K562 (cell line): ENCODE measurements around the gene KIF9. TPM values are rescaled to one million over a fixed set of nuclear protein-coding genes. Genes with fewer than 3 reads are reported as not detected.
A peak's percentile ranks its signal among the peaks of the same experiment; 100 is the strongest.

Source experiments
- ATAC-seq: fragments of 200-7000 bp; cut with Tn5 transposase; 3 replicates; pipeline ENCODE4 v1.9.1; 2020; ENCODE audit warnings: moderate library complexity
- BruUV-seq: library from RNA; stranded (reverse); fragments of 400-500 nt; replicated peaks from 2 replicates; lab custom pipeline; 2021; lab: Mats Ljungman, UMichigan
- CTCF ChIA-PET: fragments of 300-600 bp; formaldehyde crosslinking; extraction: SDS; loops from one replicate; lab custom pipeline; 2021; ENCODE audit warnings: low intra/inter-chr PET ratio; lab: Yijun Ruan, JAX
- POLR2A ChIA-PET: fragments of 300-600, 350-650 bp; sonication (Branson Sonifier 250); formaldehyde crosslinking; extraction: SDS; loops from one replicate; lab custom pipeline; 2021; ENCODE audit warnings: antibody characterized with exemption, inconsistent platforms; lab: Yijun Ruan, JAX
- DNase-seq, 4 experiments: peaks; one replicate each; pipeline versions ENCODE4 v3.0.0 to v3.0.0-alpha.2; 2011 to 2018; ENCODE audit warnings: low spot score in 3 of 4, mixed read lengths in 3 of 4; ENCODE audit errors: extremely low read depth in 1 of 4
- FAIRE-seq: peaks from 2 replicates; lab custom pipeline; 2011; peaks lifted over from hg19 to GRCh38; lab: Jason Lieb, UNC
- H2AFZ ChIP-seq: 2 replicates; pipeline ENCODE4 v1.6.0; 2011; ENCODE audit warnings: low read depth, low read length, control low read depth, inconsistent platforms
- H3K27ac ChIP-seq: fragments of 200-600 bp; 3 replicates; pipeline ENCODE4 v1.8.0; 2011; ENCODE audit warnings: low read depth, mild to moderate bottlenecking, control low read depth, inconsistent platforms, low read length, moderate library complexity, mixed read lengths; ENCODE audit errors: extremely low read depth
- H3K27me3 ChIP-seq, 2 experiments: fragments of 300-600 bp in 1 of 2; 2 replicates in 1 of 2; 3 replicates in 1 of 2; pipeline versions ENCODE4 v1.6.0 to v1.8.0; 2011; ENCODE audit warnings: inconsistent platforms in 2 of 2, low read length in 2 of 2, mild to moderate bottlenecking in 1 of 2, mixed read lengths in 1 of 2, moderate library complexity in 1 of 2; ENCODE audit not compliant: control insufficient read depth in 2 of 2, insufficient read depth in 2 of 2
- H3K36me3 ChIP-seq: fragments of 300-600 bp; 3 replicates; pipeline ENCODE4 v1.8.0; 2011; ENCODE audit warnings: mild to moderate bottlenecking, low read length, inconsistent platforms; ENCODE audit not compliant: control insufficient read depth, insufficient read depth
- H3K4me1 ChIP-seq, 2 experiments: fragments of 200-600 bp in 1 of 2; replicated peaks in 1 of 2; 2 replicates in 1 of 2; 3 replicates in 1 of 2; pipeline versions ENCODE4 v1.5.1 to v1.8.0; 2011; ENCODE audit warnings: inconsistent platforms in 2 of 2, low read length in 2 of 2, mild to moderate bottlenecking in 1 of 2, mixed read lengths in 1 of 2, moderate library complexity in 1 of 2; ENCODE audit not compliant: control insufficient read depth in 2 of 2, insufficient read depth in 2 of 2
- H3K4me2 ChIP-seq: 2 replicates; pipeline ENCODE4 v1.6.1; 2011; ENCODE audit warnings: low read length, control low read depth, inconsistent platforms, mixed read lengths; ENCODE audit not compliant: insufficient read depth
- H3K4me3 ChIP-seq: fragments of 200-600 bp; sonication (generic), shearing (Covaris generic); 2 replicates; pipeline ENCODE4 v1.5.1; 2016; ENCODE audit warnings: control low read depth, inconsistent platforms
- H3K79me2 ChIP-seq: fragments of 200-600 bp; 3 replicates; pipeline ENCODE4 v1.8.0; 2011; ENCODE audit warnings: low read length, inconsistent platforms; ENCODE audit not compliant: control insufficient read depth, insufficient read depth
- H3K9ac ChIP-seq, 2 experiments: 2 replicates each; pipeline versions ENCODE4 v1.6.0 to v1.6.1; 2011; ENCODE audit warnings: low read depth in 2 of 2, low read length in 2 of 2, control low read depth in 1 of 2, inconsistent platforms in 1 of 2, mild to moderate bottlenecking in 1 of 2, mixed read lengths in 1 of 2; ENCODE audit not compliant: insufficient read depth in 1 of 2
- H3K9me1 ChIP-seq: one replicate; pipeline ENCODE4 v1.6.0; 2011; ENCODE audit warnings: inconsistent platforms, mild to moderate bottlenecking, low read length, moderate library complexity; ENCODE audit not compliant: control insufficient read depth, insufficient read depth
- H3K9me3 ChIP-seq: replicated peaks from 2 replicates; pipeline ENCODE4 v1.5.1; 2011; ENCODE audit warnings: low read depth, low read length, inconsistent platforms; ENCODE audit not compliant: control insufficient read depth, insufficient read depth
- H4K20me1 ChIP-seq: replicated peaks from 2 replicates; pipeline ENCODE4 v1.6.1; 2011; ENCODE audit warnings: low read length, inconsistent platforms, mixed read lengths; ENCODE audit not compliant: control insufficient read depth, insufficient read depth
- CBFA2T3 ChIP-seq: fragments of 450-650 bp; IDR thresholded peaks from 2 replicates; pipeline ENCODE4 v1.6.1; 2017
- DEAF1 ChIP-seq: fragments of 450-650 bp; formaldehyde crosslinking; IDR thresholded peaks from 2 replicates; pipeline ENCODE4 v1.4.0; 2020; ENCODE audit warnings: mild to moderate bottlenecking, moderate library complexity
- GATAD2A ChIP-seq: fragments of 450-650 bp; IDR thresholded peaks from 2 replicates; pipeline ENCODE4 v1.6.1; 2017
- HCFC1 ChIP-seq: IDR thresholded peaks from 2 replicates; pipeline ENCODE4 v1.6.1; 2012; ENCODE audit warnings: low read depth, low read length, improper control_type of control experiment
- MIER1 ChIP-seq: fragments of 450-650 bp; IDR thresholded peaks from 2 replicates; pipeline ENCODE4 v1.6.1; 2016; ENCODE audit warnings: antibody characterized with exemption, mild to moderate bottlenecking, low read depth
- PYGO2 ChIP-seq: fragments of 450-650 bp; IDR thresholded peaks from 2 replicates; pipeline ENCODE4 v1.6.1; 2016; ENCODE audit warnings: mild to moderate bottlenecking, missing genetic modification characterization, moderate library complexity, missing compliant biosample characterization
- RBM25 ChIP-seq: fragments of 200-400 bp; formaldehyde crosslinking; IDR thresholded peaks from 2 replicates; pipeline ENCODE4 v1.6.1; 2018; ENCODE audit warnings: low read length, low read depth, moderate library complexity; ENCODE audit not compliant: severe bottlenecking
- RCOR1 ChIP-seq, 2 experiments: IDR thresholded peaks; 2 replicates each; pipeline ENCODE4 v1.6.1; 2012; ENCODE audit warnings: low read depth in 2 of 2, low read length in 2 of 2, borderline replicate concordance in 1 of 2, improper control_type of control experiment in 1 of 2
- TCFL5 ChIP-seq: fragments of 250-450 bp; sonication (Bioruptor Pico); conservative IDR thresholded peaks from 2 replicates; pipeline ENCODE4 v1.6.1; 2021; ENCODE audit warnings: mild to moderate bottlenecking, moderate library complexity, matching md5 sums
- TFAM ChIP-seq: fragments of 250-450 bp; sonication (Bioruptor Pico); conservative IDR thresholded peaks from 2 replicates; pipeline ENCODE4 v1.5.0; 2021; ENCODE audit warnings: mild to moderate bottlenecking, moderate library complexity
- USF1 ChIP-seq: sonication (generic); formaldehyde crosslinking; IDR thresholded peaks from 2 replicates; pipeline ENCODE4 v1.9.0; 2022; ENCODE audit warnings: mild to moderate bottlenecking, missing genetic modification reagents
- XRCC5 ChIP-seq: fragments of 200-400 bp; formaldehyde crosslinking; IDR thresholded peaks from 2 replicates; pipeline ENCODE4 v1.6.1; 2017; ENCODE audit warnings: low read depth, mild to moderate bottlenecking, low read length
- ZFP30 ChIP-seq: fragments of 250-450 bp; sonication (Bioruptor Pico); IDR thresholded peaks from 2 replicates; pipeline ENCODE4 v1.8.0; 2022; ENCODE audit warnings: moderate library complexity, mild to moderate bottlenecking, inconsistent platforms, borderline replicate concordance
- ZNF24 ChIP-seq: fragments of 450-650 bp; IDR thresholded peaks from 2 replicates; pipeline ENCODE4 v1.6.1; 2016
- ZNF354B ChIP-seq: fragments of 250-450 bp; sonication (Bioruptor Pico); IDR thresholded peaks from 2 replicates; pipeline ENCODE4 v1.4.0; 2020
- ZNF592 ChIP-seq: fragments of 450-650 bp; IDR thresholded peaks from 2 replicates; pipeline ENCODE4 v1.6.1; 2017; ENCODE audit warnings: antibody characterized with exemption, mild to moderate bottlenecking
- ZNF695 ChIP-seq: fragments of 450-650 bp; formaldehyde crosslinking; IDR thresholded peaks from 2 replicates; pipeline ENCODE4 v1.4.0; 2020; ENCODE audit warnings: mild to moderate bottlenecking, moderate library complexity
- WGBS: fragments of 100-300 bp; shearing (Covaris generic); methylation state at CpG from one replicate; pipeline ENCODE4 v1.1.6; 2016; ENCODE audit warnings: low coverage, mixed read lengths; ENCODE audit not compliant: insufficient coverage; ENCODE audit errors: missing lambda C conversion rate; 5-methylcytosine and 5-hydroxymethylcytosine counted together
- in situ Hi-C: fragments of 300-500 bp; cut with MboI; formaldehyde crosslinking; loops from 4 replicates; pipeline ENCODE4 v1.15.0; 2018; ENCODE audit warnings: inconsistent platforms, mixed read lengths
- intact Hi-C: fragments of 100-400 bp; cut with micrococcal nuclease; formaldehyde crosslinking; loops from 2 replicates; pipeline ENCODE4 v1.14.2; 2022
- polyA plus RNA-seq, 8 experiments: library from polyadenylated mRNA; depleted of rRNA in 4 of 8; stranded (reverse) in 5 of 8; unstranded in 3 of 8; fragments of >200 nt; fragmentation: Nextera tagmentation in 2 of 8; fragmentation: Illumina TruSeq in 1 of 8; extraction: Ambion mirVana in 2 of 8; extraction: Trizol in 1 of 8; gene quantifications; 2 replicates each; pipeline versions ENCODE4 v1.2.1 to v1.2.3, GENCODE V29; 2011 to 2014; ENCODE audit warnings: inconsistent platforms in 1 of 8, missing spikeins in 1 of 8
- total RNA-seq, 7 experiments: library from RNA; depleted of rRNA in 6 of 7; stranded (reverse); fragments of >200 nt in 6 of 7; fragmentation: Illumina TruSeq in 2 of 7; extraction: Trizol in 2 of 7; gene quantifications; 2 replicates each; pipeline versions ENCODE4 v1.2.1 to v1.2.3, GENCODE V29; 2011 to 2021; ENCODE audit warnings: low replicate concordance in 1 of 7

KIF9 gene
- total and polyA plus RNA-seq, 9 of the 15 experiments (the other 6 are each of a cell fraction or from before 2014, with no cell fraction given) = 16.9 to 56.9 (median 25.0) TPM

GRCh38 chr3:47244531-47245100 lies 38.0 kb downstream of the KIF9 start:
- peak; percentile 43 for ATAC-seq
- POLR2A ChIA-PET = interaction anchor here (0.8 to 1.1 kb wide), 3 partner anchors 10 to 32 kb away, joined by 3 to 4 read pairs (median 3); no protein-coding TSS in a partner anchor
- 41% methylated on average over 10 of the region's 10 CpGs for WGBS
- TF ChIP-seq TCFL5 (CRISPR knock-in tag) = no peak
- TF ChIP-seq MIER1 = no peak
- TF ChIP-seq GATAD2A = no peak
- no peak for TF ChIP-seq HCFC1
- TF ChIP-seq ZNF24 = no peak
- TF ChIP-seq USF1 = peak; percentile 28; the same call in 1 of the 2 replicates
- TF ChIP-seq XRCC5 = no peak
- no peak for TF ChIP-seq ZNF354B (CRISPR knock-in tag)
- TF ChIP-seq ZNF695 (CRISPR knock-in tag) = no peak
- TF ChIP-seq RBM25 = no peak
- no peak for TF ChIP-seq ZNF592
- no peak for TF ChIP-seq TFAM
- TF ChIP-seq CBFA2T3 = no peak
- no peak for TF ChIP-seq PYGO2 (tag)
- no peak for TF ChIP-seq DEAF1
- no peak for TF ChIP-seq ZFP30 (CRISPR knock-in tag)
- TF ChIP-seq RCOR1 (IDR thresholded peaks at IDR 0.05; ENCODE audit: borderline replicate concordance in 1 of 2, low read depth in 2 of 2, low read length in 2 of 2) = no peak

More at GRCh38 chr3:47244531-47245100, 38.0 kb downstream of the KIF9 start:
- no TSS peak for BruUV-seq
- H3K36me3 ChIP-seq = no peaks in the 10 kb centered on the region
- H3K27ac ChIP-seq = no peak overlapping the region
- DNase-seq (peak in 3 of 4 experiments; percentile 28 to 63 (median 57)), FAIRE-seq (no peak)
- no peaks in the 10 kb centered on the region for H3K9me1 ChIP-seq
- no peak overlapping the region for H3K4me2 ChIP-seq
- H3K4me3 ChIP-seq = no peak overlapping the region
- CTCF ChIA-PET = no interaction called here
- no peaks in the 10 kb centered on the region for H3K9me3 ChIP-seq
- H3K27me3 ChIP-seq = peaks cover 0 to 8% of the 10 kb centered on the region in 2 experiments; a peak in 2 of 5 replicates
- intact Hi-C loops (no loop called here), in situ Hi-C loops (no loop called here)
- H2AFZ ChIP-seq = peak overlapping the region; percentile 74
- peaks cover 0 to 4% of the 10 kb centered on the region in 2 experiments; a peak in 3 of 5 replicates for H3K4me1 ChIP-seq
- peaks cover 5% of the 10 kb centered on the region; the same call in 1 of the 2 replicates for H4K20me1 ChIP-seq
- H3K9ac ChIP-seq = no peak overlapping the region; a peak in 1 of 4 replicates
- no peaks in the 10 kb centered on the region for H3K79me2 ChIP-seq
